ENCODE measurements around the gene ATIC. TPM values are rescaled to one million over a fixed set of nuclear protein-coding genes. Genes with fewer than 3 reads are reported as not detected.
"Not testable (repeated sequence)": the region's sequence is repeated elsewhere in the genome, so short reads cannot be mapped to it uniquely, and the experiment has no call there.

Gene ATIC
- polyA plus RNA-seq, 3 donors = 20.8 to 32.3 (median 21.6) TPM

DNA sequence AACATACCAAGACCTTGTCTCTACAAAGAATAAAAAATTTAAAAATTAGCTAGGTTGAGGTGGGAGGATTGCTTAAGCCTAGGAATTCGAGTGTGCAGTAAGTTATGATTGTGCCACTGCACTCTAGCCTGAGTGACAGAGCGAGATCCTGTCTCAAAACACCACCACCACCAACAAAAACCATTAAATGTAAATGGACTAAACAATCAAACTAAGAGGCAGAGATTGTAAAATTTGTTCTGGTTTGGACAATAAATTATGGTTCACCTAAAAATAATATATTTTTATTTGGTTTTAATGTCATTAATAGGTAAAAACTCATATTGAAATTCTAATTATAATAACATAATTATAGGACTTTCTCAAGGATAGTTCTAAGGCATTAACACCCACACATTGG, 9.9 kb upstream of the ATIC start:
- no peaks in the 10 kb centered on the region for H3K36me3 ChIP-seq (replicated peaks in 1 of 2; ENCODE audit: control insufficient read depth in 1 of 2, insufficient read depth in 2 of 2, low read length in 2 of 2)
- peaks cover 0 to 5% (median 0%) of the 10 kb centered on the region in 3 donors for H3K27me3 Mint-ChIP-seq (ENCODE audit: low read depth in 3 of 3)
- H3K4me1 Mint-ChIP-seq = no peaks in the 10 kb centered on the region
- no peak overlapping the region for H3K9ac ChIP-seq (ENCODE audit: insufficient read depth, low read length, poor library complexity, severe bottlenecking)
- no peak overlapping the region for H3K4me3 ChIP-seq (replicated peaks in 1 of 3; ENCODE audit: low read depth in 2 of 3, low read length in 3 of 3)
- no peaks in the 10 kb centered on the region for H3K79me2 ChIP-seq (ENCODE audit: insufficient read depth, low read length)
- TF ChIP-seq, protein P1, sequence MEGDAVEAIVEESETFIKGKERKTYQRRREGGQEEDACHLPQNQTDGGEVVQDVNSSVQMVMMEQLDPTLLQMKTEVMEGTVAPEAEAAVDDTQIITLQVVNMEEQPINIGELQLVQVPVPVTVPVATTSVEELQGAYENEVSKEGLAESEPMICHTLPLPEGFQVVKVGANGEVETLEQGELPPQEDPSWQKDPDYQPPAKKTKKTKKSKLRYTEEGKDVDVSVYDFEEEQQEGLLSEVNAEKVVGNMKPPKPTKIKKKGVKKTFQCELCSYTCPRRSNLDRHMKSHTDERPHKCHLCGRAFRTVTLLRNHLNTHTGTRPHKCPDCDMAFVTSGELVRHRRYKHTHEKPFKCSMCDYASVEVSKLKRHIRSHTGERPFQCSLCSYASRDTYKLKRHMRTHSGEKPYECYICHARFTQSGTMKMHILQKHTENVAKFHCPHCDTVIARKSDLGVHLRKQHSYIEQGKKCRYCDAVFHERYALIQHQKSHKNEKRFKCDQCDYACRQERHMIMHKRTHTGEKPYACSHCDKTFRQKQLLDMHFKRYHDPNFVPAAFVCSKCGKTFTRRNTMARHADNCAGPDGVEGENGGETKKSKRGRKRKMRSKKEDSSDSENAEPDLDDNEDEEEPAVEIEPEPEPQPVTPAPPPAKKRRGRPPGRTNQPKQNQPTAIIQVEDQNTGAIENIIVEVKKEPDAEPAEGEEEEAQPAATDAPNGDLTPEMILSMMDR (IDR thresholded peaks at IDR 0.05) = no peak
- H4K20me1 ChIP-seq (ENCODE audit: insufficient read depth, low read length) = no peaks in the 10 kb centered on the region
- intact Hi-C loops (cut with micrococcal nuclease) = no loop called here
- DNase-seq = no peak
- no peak overlapping the region for H2AFZ ChIP-seq (ENCODE audit: insufficient read depth, low read depth, low read length, poor library complexity, severe bottlenecking)
- H3K4me2 ChIP-seq (replicated peaks; ENCODE audit: extremely low read depth, low read length, poor library complexity, severe bottlenecking) = no peak overlapping the region
- no peak overlapping the region for H3K27ac Mint-ChIP-seq
- no peaks in the 10 kb centered on the region for H3K4me1 ChIP-seq (ENCODE audit: control insufficient read depth in 1 of 2, insufficient read depth in 2 of 2, low read length in 2 of 2)
- H3K27ac ChIP-seq (ENCODE audit: low read depth in 1 of 2, low read length in 2 of 2) = no peak overlapping the region
- H3K9me3 ChIP-seq (replicated peaks in 1 of 2; ENCODE audit: control insufficient read depth in 1 of 2, insufficient read depth in 1 of 2, low read length in 2 of 2) = peaks cover 0 to 7% of the 10 kb centered on the region in 2 donors
- WGBS (ENCODE audit: insufficient coverage) = no CpG with 5 or more reads among the region's 2 CpGs
- H3K27me3 ChIP-seq (ENCODE audit: control insufficient read depth in 2 of 2, insufficient read depth in 2 of 2, low read length in 2 of 2) = no peaks in the 10 kb centered on the region
- H3K9me3 Mint-ChIP-seq = peaks cover 3 to 19% (median 6%) of the 10 kb centered on the region in 7 donors
- no peak overlapping the region for H3K4me3 Mint-ChIP-seq
- no peaks in the 10 kb centered on the region for H3K36me3 Mint-ChIP-seq

DNA sequence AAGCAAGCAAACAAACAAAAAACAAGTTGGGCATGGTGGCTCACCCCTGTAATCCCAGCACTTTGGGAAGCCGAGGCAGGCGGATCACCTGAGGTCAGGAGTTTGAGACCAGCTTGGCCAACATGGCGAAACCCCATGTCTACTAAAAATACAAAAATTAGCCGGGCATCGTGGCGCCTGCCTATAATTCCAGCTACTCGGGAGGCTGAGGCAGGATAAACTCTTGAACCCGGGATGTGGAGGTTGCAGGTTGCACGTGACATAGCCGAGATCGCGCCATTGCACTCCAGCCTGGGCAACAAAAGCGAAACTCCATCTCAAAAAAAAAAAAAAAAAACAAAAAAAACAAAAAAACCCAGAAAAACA, 617 bp upstream of the ATIC start:
- H3K27me3 ChIP-seq (ENCODE audit: control insufficient read depth in 2 of 2, insufficient read depth in 2 of 2, low read length in 2 of 2); H4K20me1 ChIP-seq (ENCODE audit: insufficient read depth, low read length); H3K27me3 Mint-ChIP-seq (ENCODE audit: low read depth in 3 of 3); H3K9me3 Mint-ChIP-seq; intact Hi-C loops (cut with micrococcal nuclease); H3K9me3 ChIP-seq (replicated peaks in 1 of 2; ENCODE audit: control insufficient read depth in 1 of 2, insufficient read depth in 1 of 2, low read length in 2 of 2); DNase-seq; H3K36me3 ChIP-seq (replicated peaks in 1 of 2; ENCODE audit: control insufficient read depth in 1 of 2, insufficient read depth in 2 of 2, low read length in 2 of 2); H3K79me2 ChIP-seq (ENCODE audit: insufficient read depth, low read length): not testable (repeated sequence)
- Histone ChIP-seq H3K4me1 (ENCODE audit: control insufficient read depth in 1 of 2, insufficient read depth in 2 of 2, low read length in 2 of 2) (peaks cover 12 to 16% of the 10 kb centered on the region in 2 donors), H2AFZ (ENCODE audit: insufficient read depth, low read depth, low read length, poor library complexity, severe bottlenecking) (peak overlapping the region; percentile 99), H3K4me2 (replicated peaks; ENCODE audit: extremely low read depth, low read length, poor library complexity, severe bottlenecking) (peak overlapping the region; percentile 96), H3K4me3 (replicated peaks in 1 of 3; ENCODE audit: low read depth in 2 of 3, low read length in 3 of 3) (peak overlapping the region; percentile 81 to 98 (median 84)), H3K9ac (ENCODE audit: insufficient read depth, low read length, poor library complexity, severe bottlenecking) (peak overlapping the region; percentile 77), H3K27ac (ENCODE audit: low read depth in 1 of 2, low read length in 2 of 2) (peak overlapping the region in 1 of 2 donors; percentile 76)
- Mint-ChIP-seq H3K4me1 (peaks cover 19% of the 10 kb centered on the region), H3K4me3 (peak overlapping the region; percentile 84 to 92), H3K36me3 (peaks cover 4 to 11% of the 10 kb centered on the region in 2 donors), H3K27ac (peak overlapping the region in 6 of 7 donors; percentile 53 to 83 (median 73))
- WGBS (ENCODE audit: insufficient coverage) = 94% methylated on average over 2 of the region's 13 CpGs
